WTC11 (cell line): ENCODE data around the gene FKBP5.

ENCODE experiments used
- CREB1 ChIP-seq: sonication (generic); formaldehyde crosslinking; IDR thresholded peaks from 2 replicates; pipeline ENCODE4 v1.8.0; 2023; ENCODE audit warnings: mild to moderate bottlenecking, missing genetic modification reagents
- SMAD3 ChIP-seq: sonication (generic); formaldehyde crosslinking; IDR thresholded peaks from 2 replicates; pipeline ENCODE4 v1.8.0; 2022; ENCODE audit warnings: missing genetic modification reagents, mild to moderate bottlenecking, borderline replicate concordance
- ZNF423 ChIP-seq: fragments of 250-450 bp; sonication (Bioruptor Pico); IDR thresholded peaks from 2 replicates; pipeline ENCODE4 v2.1.2; 2022; ENCODE audit warnings: mild to moderate bottlenecking, moderate library complexity
- TF ChIP-seq, protein P1 (sequence below): sonication (generic); formaldehyde crosslinking; IDR thresholded peaks from 2 replicates; pipeline ENCODE4 v1.8.0; 2022; ENCODE audit warnings: mild to moderate bottlenecking, missing genetic modification reagents
- TF ChIP-seq, protein P2 (sequence below): fragments of 200-600 bp; IDR thresholded peaks from 2 replicates; pipeline ENCODE4 v1.8.0; 2022; ENCODE audit warnings: antibody characterized with exemption
- TF ChIP-seq, protein P3 (sequence below): sonication (generic); formaldehyde crosslinking; IDR thresholded peaks from 2 replicates; pipeline ENCODE4 v1.8.0; 2022; ENCODE audit warnings: missing genetic modification reagents

DNA sequence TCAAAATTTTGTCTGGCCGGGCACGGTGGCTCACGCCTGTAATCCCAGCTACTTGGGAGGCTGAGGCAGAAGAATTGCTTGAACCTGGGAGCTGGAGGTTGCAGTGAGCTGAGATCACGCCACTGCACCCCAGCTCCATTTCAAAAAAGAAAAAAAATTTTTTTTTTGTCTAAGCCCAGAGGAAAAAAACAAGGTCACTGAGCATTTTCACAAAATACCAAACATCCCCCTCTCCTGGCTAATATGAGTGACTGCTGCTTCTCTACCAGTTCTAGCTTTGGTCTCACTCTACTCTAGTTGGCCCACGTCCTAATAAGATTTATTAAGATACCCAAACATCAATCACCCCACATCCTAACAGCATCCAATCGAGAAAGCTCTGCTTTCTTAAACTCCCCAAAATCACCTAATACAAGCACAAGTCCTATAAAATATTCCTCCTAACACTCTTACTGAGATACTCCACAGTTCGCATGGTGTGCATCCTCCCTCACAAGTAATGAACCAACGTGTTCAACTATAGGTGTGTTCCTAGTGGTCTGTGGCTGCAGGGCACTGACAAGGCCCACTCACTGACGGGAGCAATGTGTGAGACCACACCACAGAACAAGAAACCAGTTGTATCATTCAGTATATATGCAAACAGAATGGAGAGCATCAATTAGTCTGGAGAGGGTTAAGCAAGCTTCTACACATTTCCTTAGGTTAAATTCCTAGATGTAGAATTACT, 64.2 kb downstream of the FKBP5 start:
- TF ChIP-seq ZNF423 (CRISPR knock-in tag) (no peak), SMAD3 (CRISPR knock-in tag) (no peak), CREB1 (CRISPR knock-in tag) (no peak)
- TF ChIP-seq, protein P1, sequence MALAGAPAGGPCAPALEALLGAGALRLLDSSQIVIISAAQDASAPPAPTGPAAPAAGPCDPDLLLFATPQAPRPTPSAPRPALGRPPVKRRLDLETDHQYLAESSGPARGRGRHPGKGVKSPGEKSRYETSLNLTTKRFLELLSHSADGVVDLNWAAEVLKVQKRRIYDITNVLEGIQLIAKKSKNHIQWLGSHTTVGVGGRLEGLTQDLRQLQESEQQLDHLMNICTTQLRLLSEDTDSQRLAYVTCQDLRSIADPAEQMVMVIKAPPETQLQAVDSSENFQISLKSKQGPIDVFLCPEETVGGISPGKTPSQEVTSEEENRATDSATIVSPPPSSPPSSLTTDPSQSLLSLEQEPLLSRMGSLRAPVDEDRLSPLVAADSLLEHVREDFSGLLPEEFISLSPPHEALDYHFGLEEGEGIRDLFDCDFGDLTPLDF (CRISPR knock-in tag), result no peak
- TF ChIP-seq, protein P2, sequence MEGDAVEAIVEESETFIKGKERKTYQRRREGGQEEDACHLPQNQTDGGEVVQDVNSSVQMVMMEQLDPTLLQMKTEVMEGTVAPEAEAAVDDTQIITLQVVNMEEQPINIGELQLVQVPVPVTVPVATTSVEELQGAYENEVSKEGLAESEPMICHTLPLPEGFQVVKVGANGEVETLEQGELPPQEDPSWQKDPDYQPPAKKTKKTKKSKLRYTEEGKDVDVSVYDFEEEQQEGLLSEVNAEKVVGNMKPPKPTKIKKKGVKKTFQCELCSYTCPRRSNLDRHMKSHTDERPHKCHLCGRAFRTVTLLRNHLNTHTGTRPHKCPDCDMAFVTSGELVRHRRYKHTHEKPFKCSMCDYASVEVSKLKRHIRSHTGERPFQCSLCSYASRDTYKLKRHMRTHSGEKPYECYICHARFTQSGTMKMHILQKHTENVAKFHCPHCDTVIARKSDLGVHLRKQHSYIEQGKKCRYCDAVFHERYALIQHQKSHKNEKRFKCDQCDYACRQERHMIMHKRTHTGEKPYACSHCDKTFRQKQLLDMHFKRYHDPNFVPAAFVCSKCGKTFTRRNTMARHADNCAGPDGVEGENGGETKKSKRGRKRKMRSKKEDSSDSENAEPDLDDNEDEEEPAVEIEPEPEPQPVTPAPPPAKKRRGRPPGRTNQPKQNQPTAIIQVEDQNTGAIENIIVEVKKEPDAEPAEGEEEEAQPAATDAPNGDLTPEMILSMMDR, result no peak
- TF ChIP-seq, protein P3, sequence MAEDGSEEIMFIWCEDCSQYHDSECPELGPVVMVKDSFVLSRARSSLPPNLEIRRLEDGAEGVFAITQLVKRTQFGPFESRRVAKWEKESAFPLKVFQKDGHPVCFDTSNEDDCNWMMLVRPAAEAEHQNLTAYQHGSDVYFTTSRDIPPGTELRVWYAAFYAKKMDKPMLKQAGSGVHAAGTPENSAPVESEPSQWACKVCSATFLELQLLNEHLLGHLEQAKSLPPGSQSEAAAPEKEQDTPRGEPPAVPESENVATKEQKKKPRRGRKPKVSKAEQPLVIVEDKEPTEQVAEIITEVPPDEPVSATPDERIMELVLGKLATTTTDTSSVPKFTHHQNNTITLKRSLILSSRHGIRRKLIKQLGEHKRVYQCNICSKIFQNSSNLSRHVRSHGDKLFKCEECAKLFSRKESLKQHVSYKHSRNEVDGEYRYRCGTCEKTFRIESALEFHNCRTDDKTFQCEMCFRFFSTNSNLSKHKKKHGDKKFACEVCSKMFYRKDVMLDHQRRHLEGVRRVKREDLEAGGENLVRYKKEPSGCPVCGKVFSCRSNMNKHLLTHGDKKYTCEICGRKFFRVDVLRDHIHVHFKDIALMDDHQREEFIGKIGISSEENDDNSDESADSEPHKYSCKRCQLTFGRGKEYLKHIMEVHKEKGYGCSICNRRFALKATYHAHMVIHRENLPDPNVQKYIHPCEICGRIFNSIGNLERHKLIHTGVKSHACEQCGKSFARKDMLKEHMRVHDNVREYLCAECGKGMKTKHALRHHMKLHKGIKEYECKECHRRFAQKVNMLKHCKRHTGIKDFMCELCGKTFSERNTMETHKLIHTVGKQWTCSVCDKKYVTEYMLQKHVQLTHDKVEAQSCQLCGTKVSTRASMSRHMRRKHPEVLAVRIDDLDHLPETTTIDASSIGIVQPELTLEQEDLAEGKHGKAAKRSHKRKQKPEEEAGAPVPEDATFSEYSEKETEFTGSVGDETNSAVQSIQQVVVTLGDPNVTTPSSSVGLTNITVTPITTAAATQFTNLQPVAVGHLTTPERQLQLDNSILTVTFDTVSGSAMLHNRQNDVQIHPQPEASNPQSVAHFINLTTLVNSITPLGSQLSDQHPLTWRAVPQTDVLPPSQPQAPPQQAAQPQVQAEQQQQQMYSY (CRISPR knock-in tag), result no peak
